ENCODE data around the gene FIGLA.

DNA sequence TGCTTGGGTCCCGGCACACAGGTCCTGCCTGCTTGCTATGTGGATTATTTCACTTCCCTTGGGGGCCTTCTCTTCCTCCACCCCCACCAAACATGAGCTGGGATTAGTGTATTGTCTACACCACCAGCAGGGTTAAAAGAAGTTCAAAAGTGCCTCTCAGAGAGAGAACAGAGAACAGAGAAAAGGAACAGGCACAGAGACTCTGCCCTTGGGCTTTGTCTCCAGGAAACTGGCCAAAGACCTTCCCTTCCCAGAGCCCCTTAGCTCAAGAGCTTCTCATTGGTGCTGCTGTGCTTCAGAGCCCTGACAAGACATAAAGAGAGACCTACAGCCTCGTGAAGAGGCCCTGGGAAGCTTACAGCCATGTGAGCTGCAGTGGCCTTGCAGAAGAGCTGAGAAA is 7.1 kb upstream of the FIGLA start:
- TF ChIP-seq, protein P1, sequence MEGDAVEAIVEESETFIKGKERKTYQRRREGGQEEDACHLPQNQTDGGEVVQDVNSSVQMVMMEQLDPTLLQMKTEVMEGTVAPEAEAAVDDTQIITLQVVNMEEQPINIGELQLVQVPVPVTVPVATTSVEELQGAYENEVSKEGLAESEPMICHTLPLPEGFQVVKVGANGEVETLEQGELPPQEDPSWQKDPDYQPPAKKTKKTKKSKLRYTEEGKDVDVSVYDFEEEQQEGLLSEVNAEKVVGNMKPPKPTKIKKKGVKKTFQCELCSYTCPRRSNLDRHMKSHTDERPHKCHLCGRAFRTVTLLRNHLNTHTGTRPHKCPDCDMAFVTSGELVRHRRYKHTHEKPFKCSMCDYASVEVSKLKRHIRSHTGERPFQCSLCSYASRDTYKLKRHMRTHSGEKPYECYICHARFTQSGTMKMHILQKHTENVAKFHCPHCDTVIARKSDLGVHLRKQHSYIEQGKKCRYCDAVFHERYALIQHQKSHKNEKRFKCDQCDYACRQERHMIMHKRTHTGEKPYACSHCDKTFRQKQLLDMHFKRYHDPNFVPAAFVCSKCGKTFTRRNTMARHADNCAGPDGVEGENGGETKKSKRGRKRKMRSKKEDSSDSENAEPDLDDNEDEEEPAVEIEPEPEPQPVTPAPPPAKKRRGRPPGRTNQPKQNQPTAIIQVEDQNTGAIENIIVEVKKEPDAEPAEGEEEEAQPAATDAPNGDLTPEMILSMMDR (IDR thresholded peaks at IDR 0.05; ENCODE audit: low read depth, low read length) = no peak
- TF ChIP-seq POLR2A (IDR thresholded peaks at IDR 0.05; ENCODE audit: extremely low read depth, insufficient read length) = no peak
- TF ChIP-seq, protein P2, sequence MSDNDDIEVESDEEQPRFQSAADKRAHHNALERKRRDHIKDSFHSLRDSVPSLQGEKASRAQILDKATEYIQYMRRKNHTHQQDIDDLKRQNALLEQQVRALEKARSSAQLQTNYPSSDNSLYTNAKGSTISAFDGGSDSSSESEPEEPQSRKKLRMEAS (IDR thresholded peaks at IDR 0.05; ENCODE audit: low read depth, low read length) = no peak
